ENCODE measurements around the gene ZFAND3.

Gene ZFAND3

GRCh38 chr6:37875561-37876309 is 56.2 kb downstream of the ZFAND3 start:
- TF ChIP-seq GATA3 (IDR thresholded peaks at IDR 0.05; ENCODE audit: low read depth, low read length) = no peak
- TF ChIP-seq GATA2 (IDR thresholded peaks at IDR 0.05; ENCODE audit: low read depth, low read length) = no peak

- TF ChIP-seq GATA3 (IDR thresholded peaks at IDR 0.05; ENCODE audit: low read depth, low read length) (no peak), GATA2 (IDR thresholded peaks at IDR 0.05; ENCODE audit: low read depth, low read length) (no peak)
Observed at GRCh38 chr6:37876843-37877242, 57.3 kb downstream of the ZFAND3 start.

GRCh38 chr6:37877373-37878149 is 58.0 kb downstream of the ZFAND3 start:
- TF ChIP-seq GATA2 (IDR thresholded peaks at IDR 0.05; ENCODE audit: low read depth, low read length) (no peak), GATA3 (IDR thresholded peaks at IDR 0.05; ENCODE audit: low read depth, low read length) (no peak)

- TF ChIP-seq GATA2 (IDR thresholded peaks at IDR 0.05; ENCODE audit: low read depth, low read length) = no peak
Observed at GRCh38 chr6:37878150-37878710, 58.7 kb downstream of the ZFAND3 start.

- no peak for TF ChIP-seq GATA3 (IDR thresholded peaks at IDR 0.05; ENCODE audit: low read depth, low read length)
- TF ChIP-seq GATA2 (IDR thresholded peaks at IDR 0.05; ENCODE audit: low read depth, low read length) = no peak
Observed at GRCh38 chr6:37882292-37882691, 62.8 kb downstream of the ZFAND3 start.

GRCh38 chr6:37882724-37883413 is 63.3 kb downstream of the ZFAND3 start:
- TF ChIP-seq GATA2 (IDR thresholded peaks at IDR 0.05; ENCODE audit: low read depth, low read length) (no peak), GATA3 (IDR thresholded peaks at IDR 0.05; ENCODE audit: low read depth, low read length) (no peak)

- TF ChIP-seq GATA2 (IDR thresholded peaks at IDR 0.05; ENCODE audit: low read depth, low read length) (no peak), GATA3 (IDR thresholded peaks at IDR 0.05; ENCODE audit: low read depth, low read length) (no peak)
Observed at GRCh38 chr6:37884548-37884947, 65.0 kb downstream of the ZFAND3 start.

- no peak for TF ChIP-seq GATA2 (IDR thresholded peaks at IDR 0.05; ENCODE audit: low read depth, low read length)
- no peak for TF ChIP-seq GATA3 (IDR thresholded peaks at IDR 0.05; ENCODE audit: low read depth, low read length)
Observed at GRCh38 chr6:37889051-37889450, 69.5 kb downstream of the ZFAND3 start.

GRCh38 chr6:37889486-37889885 is 70.0 kb downstream of the ZFAND3 start:
- TF ChIP-seq GATA2 (IDR thresholded peaks at IDR 0.05; ENCODE audit: low read depth, low read length) = no peak
- TF ChIP-seq GATA3 (IDR thresholded peaks at IDR 0.05; ENCODE audit: low read depth, low read length) = no peak

- TF ChIP-seq GATA3 (IDR thresholded peaks at IDR 0.05; ENCODE audit: low read depth, low read length) = no peak
- no peak for TF ChIP-seq GATA2 (IDR thresholded peaks at IDR 0.05; ENCODE audit: low read depth, low read length)
Observed at GRCh38 chr6:37891072-37891471, 71.5 kb downstream of the ZFAND3 start.

GRCh38 chr6:37893257-37893656 is 73.7 kb downstream of the ZFAND3 start:
- TF ChIP-seq GATA2 (IDR thresholded peaks at IDR 0.05; ENCODE audit: low read depth, low read length) = no peak
- no peak for TF ChIP-seq GATA3 (IDR thresholded peaks at IDR 0.05; ENCODE audit: low read depth, low read length)

- TF ChIP-seq GATA2 (IDR thresholded peaks at IDR 0.05; ENCODE audit: low read depth, low read length) (no peak), GATA3 (IDR thresholded peaks at IDR 0.05; ENCODE audit: low read depth, low read length) (no peak)
Observed at GRCh38 chr6:37894585-37894984, 75.1 kb downstream of the ZFAND3 start.

- TF ChIP-seq GATA2 (IDR thresholded peaks at IDR 0.05; ENCODE audit: low read depth, low read length) = no peak
- TF ChIP-seq GATA3 (IDR thresholded peaks at IDR 0.05; ENCODE audit: low read depth, low read length) = no peak
Observed at GRCh38 chr6:37897321-37897720, 77.8 kb downstream of the ZFAND3 start.

- TF ChIP-seq GATA3 (IDR thresholded peaks at IDR 0.05; ENCODE audit: low read depth, low read length) (no peak), GATA2 (IDR thresholded peaks at IDR 0.05; ENCODE audit: low read depth, low read length) (no peak)
Observed at GRCh38 chr6:37897818-37898515, 78.4 kb downstream of the ZFAND3 start.
